COLO668 (cell line): ENCODE results near the gene USP3.
A peak's percentile ranks its signal among the peaks of the same experiment; 100 is the strongest.

ENCODE experiments used
- DNase-seq: peaks from one replicate; lab custom pipeline; 2025; ENCODE audit not compliant: unreplicated experiment; lab: John Stamatoyannopoulos, UW

USP3 gene

GRCh38 chr15:63538876-63539275 is 34.5 kb downstream of the USP3 start:
- no peak for DNase-seq

- DNase-seq: peak; percentile 49
Measured at GRCh38 chr15:63539521-63539920, 35.1 kb downstream of the USP3 start.

- no peak for DNase-seq
Measured at GRCh38 chr15:63539998-63540397, 35.6 kb downstream of the USP3 start.

- DNase-seq: no peak
Measured at GRCh38 chr15:63540449-63540848, 36.1 kb downstream of the USP3 start.

- DNase-seq: no peak
Measured at GRCh38 chr15:63544258-63545026, 40.0 kb downstream of the USP3 start.

GRCh38 chr15:63545520-63545919 is 41.1 kb downstream of the USP3 start:
- DNase-seq: no peak

- DNase-seq: no peak
Measured at GRCh38 chr15:63551400-63551799, 47.0 kb downstream of the USP3 start.

GRCh38 chr15:63553388-63553791 is 49.0 kb downstream of the USP3 start:
- no peak for DNase-seq

GRCh38 chr15:63554337-63554927 is 50.0 kb downstream of the USP3 start:
- no peak for DNase-seq

- no peak for DNase-seq
Measured at GRCh38 chr15:63555507-63555906, 51.1 kb downstream of the USP3 start.

GRCh38 chr15:63556246-63556645 is 51.9 kb downstream of the USP3 start:
- DNase-seq: no peak

GRCh38 chr15:63556736-63557135 is 52.3 kb downstream of the USP3 start:
- DNase-seq: no peak

- DNase-seq: no peak
Measured at GRCh38 chr15:63559753-63560152, 55.4 kb downstream of the USP3 start.

GRCh38 chr15:63560741-63561448 is 56.5 kb downstream of the USP3 start:
- DNase-seq: no peak

- no peak for DNase-seq
Measured at GRCh38 chr15:63564093-63564492, 59.7 kb downstream of the USP3 start.

GRCh38 chr15:63565536-63566186 is 61.3 kb downstream of the USP3 start:
- no peak for DNase-seq

- no peak for DNase-seq
Measured at GRCh38 chr15:63572749-63573464, 68.5 kb downstream of the USP3 start.

GRCh38 chr15:63573533-63573932 is 69.1 kb downstream of the USP3 start:
- DNase-seq: no peak

- DNase-seq: no peak
Measured at GRCh38 chr15:63575312-63575711, 70.9 kb downstream of the USP3 start.

GRCh38 chr15:63576441-63576840 is 72.0 kb downstream of the USP3 start:
- DNase-seq: no peak

GRCh38 chr15:63582179-63582578 is 77.8 kb downstream of the USP3 start:
- no peak for DNase-seq
